Caco-2 (cell line): ENCODE data around the gene STRADA. TPM values are rescaled to one million over a fixed set of nuclear protein-coding genes. Genes with fewer than 3 reads are reported as not detected.
A peak's percentile ranks its signal among the peaks of the same experiment; 100 is the strongest.

Source experiments
- BruUV-seq: library from RNA; stranded (reverse); fragments of 400-500 nt; replicated peaks from 2 replicates; lab custom pipeline; 2021; lab: Mats Ljungman, UMichigan
- CTCF ChIA-PET: fragments of 300-600 bp; sonication (Branson Sonifier 250); formaldehyde crosslinking; loops from one replicate; lab custom pipeline; 2022; ENCODE audit warnings: antibody characterized with exemption; lab: Charles Lee
- POLR2A ChIA-PET: fragments of 300-600 bp; sonication (Branson Sonifier 250); formaldehyde crosslinking; loops from one replicate; lab custom pipeline; 2022; ENCODE audit warnings: antibody characterized with exemption; lab: Charles Lee
- DNase-seq, 2 experiments: peaks; one replicate each; pipeline versions ENCODE4 v3.0.0 to v3.0.0-alpha.2; 2020 to 2022
- H3K27me3 ChIP-seq: replicated peaks from 2 replicates; pipeline ENCODE4 v1.6.0; 2011; ENCODE audit warnings: low read length; ENCODE audit not compliant: control insufficient read depth, insufficient read depth
- H3K36me3 ChIP-seq: 2 replicates; pipeline ENCODE4 v1.5.1; 2011; ENCODE audit warnings: low read length; ENCODE audit not compliant: control insufficient read depth, insufficient read depth
- H3K4me1 ChIP-seq: fragments of 250-450 bp; sonication (Bioruptor Pico); 2 replicates; pipeline ENCODE4 v1.5.1; 2020; ENCODE audit warnings: mild to moderate bottlenecking
- H3K4me3 ChIP-seq: 2 replicates; pipeline ENCODE4 v1.5.1; 2011; ENCODE audit warnings: low read depth, mild to moderate bottlenecking, control low read depth, low read length
- H3K9me3 ChIP-seq: fragments of 250-450 bp; sonication (Bioruptor Pico); 2 replicates; pipeline ENCODE4 v1.5.1; 2020; ENCODE audit warnings: mild to moderate bottlenecking, moderate library complexity
- H3K27ac Mint-ChIP-seq: one replicate; pipeline ENCODE4 v1.8.0; 2022; ENCODE audit warnings: mixed read lengths; ENCODE audit not compliant: unreplicated experiment
- H3K27me3 Mint-ChIP-seq: one replicate; pipeline ENCODE4 v1.8.0; 2022; ENCODE audit warnings: mixed read lengths; ENCODE audit not compliant: insufficient read depth, unreplicated experiment
- H3K36me3 Mint-ChIP-seq: one replicate; pipeline ENCODE4 v1.8.0; 2022; ENCODE audit warnings: mild to moderate bottlenecking, mixed read lengths; ENCODE audit not compliant: insufficient read depth, unreplicated experiment
- H3K4me1 Mint-ChIP-seq: one replicate; pipeline ENCODE4 v1.8.0; 2022; ENCODE audit warnings: low read depth, mixed read lengths; ENCODE audit not compliant: unreplicated experiment
- H3K4me3 Mint-ChIP-seq: one replicate; pipeline ENCODE4 v1.8.0; 2022; ENCODE audit warnings: mild to moderate bottlenecking, moderate library complexity, mixed read lengths; ENCODE audit not compliant: unreplicated experiment
- H3K9me3 Mint-ChIP-seq: one replicate; pipeline ENCODE4 v1.8.0; 2022; ENCODE audit warnings: mixed read lengths; ENCODE audit not compliant: unreplicated experiment
- CTCF ChIP-seq, 2 experiments: fragments of 200-600 bp in 1 of 2; IDR thresholded peaks; 1 replicate in 1 of 2; 2 replicates in 1 of 2; pipeline versions ENCODE4 v1.5.1 to v1.8.0; 2011 to 2022; ENCODE audit warnings: antibody characterized with exemption in 1 of 2, control low read depth in 1 of 2, inconsistent platforms in 1 of 2, low read depth in 1 of 2, low read length in 1 of 2, mild to moderate bottlenecking in 1 of 2, moderate library complexity in 1 of 2; ENCODE audit not compliant: insufficient read depth in 1 of 2, severe bottlenecking in 1 of 2, unreplicated experiment in 1 of 2
- intact Hi-C: fragments of 100-400 bp; cut with micrococcal nuclease; formaldehyde crosslinking; loops from one replicate; pipeline ENCODE4 v1.10.0; 2022; ENCODE audit not compliant: unreplicated experiment
- total RNA-seq: library from RNA; stranded (reverse); gene quantifications from 2 replicates; pipeline ENCODE4 v1.2.3, GENCODE V29; 2022

The STRADA gene
- total RNA-seq, 1 experiment from 2014 or later, result 23.4 TPM

GRCh38 chr17:63697341-63698286 lies 44.0 kb downstream of the STRADA start:
- BruUV-seq, result no TSS peak
- Mint-ChIP-seq H3K4me1 (no peaks in the 10 kb centered on the region), H3K27ac (no peak overlapping the region), H3K9me3 (no peaks in the 10 kb centered on the region), H3K36me3 (peaks cover 8% of the 10 kb centered on the region), H3K27me3 (no peaks in the 10 kb centered on the region), H3K4me3 (peak overlapping the region; percentile 65)
- no peak overlapping the region for H3K4me3 ChIP-seq
- ChIA-PET POLR2A (interaction anchor here (0.6 to 0.7 kb wide), 2 partner anchors 65 to 76 kb away, joined by 3 to 5 read pairs; partner anchors contain the start of genes CCDC47 and DDX42), CTCF (interaction anchor here (1.2 kb wide), 1 partner anchor 86 kb away, joined by 5 read pairs; no protein-coding TSS in a partner anchor)
- H3K4me1 ChIP-seq, result no peaks in the 10 kb centered on the region
- H3K36me3 ChIP-seq, result no peaks in the 10 kb centered on the region
- DNase-seq, result peak in 1 of 2 experiments; percentile 69
- no peaks in the 10 kb centered on the region for H3K9me3 ChIP-seq
- H3K27me3 ChIP-seq, result no peaks in the 10 kb centered on the region
- peak; percentile 29 to 56 for TF ChIP-seq CTCF (IDR thresholded peaks at IDR 0.05; ENCODE audit: insufficient read depth in 1 of 2, low read depth in 1 of 2, low read length in 1 of 2, severe bottlenecking in 1 of 2, unreplicated experiment in 1 of 2)
- intact Hi-C loops, result loop anchor here (5.0 to 10.0 kb wide), 3 partner anchors 75 to 273 kb away; partner anchors contain the start of genes FTSJ3, MAP3K3 and PSMC5

- peak in 1 of 2 experiments; percentile 52 for DNase-seq
- Histone ChIP-seq H3K9me3 (no peaks in the 10 kb centered on the region), H3K27me3 (no peaks in the 10 kb centered on the region), H3K36me3 (no peaks in the 10 kb centered on the region), H3K4me1 (no peaks in the 10 kb centered on the region), H3K4me3 (no peak overlapping the region)
- TF ChIP-seq CTCF (IDR thresholded peaks at IDR 0.05; ENCODE audit: insufficient read depth in 1 of 2, low read depth in 1 of 2, low read length in 1 of 2, severe bottlenecking in 1 of 2, unreplicated experiment in 1 of 2), result peak; percentile 38 to 58
- Mint-ChIP-seq H3K36me3 (peaks cover 8% of the 10 kb centered on the region), H3K27ac (no peak overlapping the region), H3K4me1 (no peaks in the 10 kb centered on the region), H3K4me3 (no peak overlapping the region), H3K27me3 (no peaks in the 10 kb centered on the region), H3K9me3 (no peaks in the 10 kb centered on the region)
- POLR2A ChIA-PET, result no interaction called here
- BruUV-seq, result no TSS peak
- intact Hi-C loops, result loop anchor here (5.0 to 10.0 kb wide), 3 partner anchors 74 to 272 kb away; partner anchors contain the start of genes FTSJ3, MAP3K3 and PSMC5
- CTCF ChIA-PET, result interaction anchor here (0.8 kb wide), 1 partner anchor 20 kb away, joined by 3 read pairs; no protein-coding TSS in a partner anchor
These were observed 45.1 kb downstream of the STRADA start for GRCh38 chr17:63696381-63696961.

- BruUV-seq, result no TSS peak
- ChIA-PET CTCF (interaction anchor here (0.6 to 0.8 kb wide), 2 partner anchors 20 to 1243 kb away, joined by 3 to 4 read pairs; no protein-coding TSS in a partner anchor), POLR2A (no interaction called here)
- Mint-ChIP-seq H3K27me3 (no peaks in the 10 kb centered on the region), H3K4me3 (no peak overlapping the region), H3K4me1 (no peaks in the 10 kb centered on the region), H3K9me3 (no peaks in the 10 kb centered on the region), H3K36me3 (peaks cover 8% of the 10 kb centered on the region), H3K27ac (no peak overlapping the region)
- Histone ChIP-seq H3K4me3 (no peak overlapping the region), H3K4me1 (no peaks in the 10 kb centered on the region), H3K36me3 (no peaks in the 10 kb centered on the region), H3K9me3 (no peaks in the 10 kb centered on the region), H3K27me3 (no peaks in the 10 kb centered on the region)
- no peak for DNase-seq
- no peak for TF ChIP-seq CTCF (IDR thresholded peaks at IDR 0.05; ENCODE audit: insufficient read depth in 1 of 2, low read depth in 1 of 2, low read length in 1 of 2, severe bottlenecking in 1 of 2, unreplicated experiment in 1 of 2)
- intact Hi-C loops, result loop anchor here (5.0 to 10.0 kb wide), 3 partner anchors 74 to 271 kb away; partner anchors contain the start of genes FTSJ3, MAP3K3 and PSMC5
These were observed 45.7 kb downstream of the STRADA start for GRCh38 chr17:63695889-63696288.
